ENCODE measurements around the gene IL9R.

GRCh38 chrX:155995321-155995875 is 2.1 kb upstream of the IL9R start:
- no peak for TF ChIP-seq CTCF (IDR thresholded peaks at IDR 0.05)
- TF ChIP-seq POLR2AphosphoS5 (IDR thresholded peaks at IDR 0.05) = no peak
